ENCODE measurements around the gene ISL1.

DNA sequence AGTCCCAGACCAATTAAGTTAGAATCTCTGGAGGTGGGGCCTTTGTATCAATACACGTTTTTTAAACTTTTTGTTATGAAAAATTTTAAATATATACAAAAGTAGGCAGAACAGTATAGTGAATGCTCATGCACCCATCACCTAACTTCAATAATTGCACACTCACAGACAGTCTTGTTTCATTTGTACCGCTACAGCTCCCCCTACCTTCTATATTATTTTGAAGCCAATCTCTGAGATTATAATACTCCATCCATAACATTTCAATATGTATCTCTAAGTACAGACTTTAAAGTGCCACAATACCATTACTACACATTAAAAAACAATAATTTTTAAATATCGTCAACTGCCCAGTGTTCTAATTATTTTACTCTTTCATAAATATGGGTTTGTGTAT is 32.9 kb downstream of the ISL1 start:
- TF ChIP-seq, protein P1, sequence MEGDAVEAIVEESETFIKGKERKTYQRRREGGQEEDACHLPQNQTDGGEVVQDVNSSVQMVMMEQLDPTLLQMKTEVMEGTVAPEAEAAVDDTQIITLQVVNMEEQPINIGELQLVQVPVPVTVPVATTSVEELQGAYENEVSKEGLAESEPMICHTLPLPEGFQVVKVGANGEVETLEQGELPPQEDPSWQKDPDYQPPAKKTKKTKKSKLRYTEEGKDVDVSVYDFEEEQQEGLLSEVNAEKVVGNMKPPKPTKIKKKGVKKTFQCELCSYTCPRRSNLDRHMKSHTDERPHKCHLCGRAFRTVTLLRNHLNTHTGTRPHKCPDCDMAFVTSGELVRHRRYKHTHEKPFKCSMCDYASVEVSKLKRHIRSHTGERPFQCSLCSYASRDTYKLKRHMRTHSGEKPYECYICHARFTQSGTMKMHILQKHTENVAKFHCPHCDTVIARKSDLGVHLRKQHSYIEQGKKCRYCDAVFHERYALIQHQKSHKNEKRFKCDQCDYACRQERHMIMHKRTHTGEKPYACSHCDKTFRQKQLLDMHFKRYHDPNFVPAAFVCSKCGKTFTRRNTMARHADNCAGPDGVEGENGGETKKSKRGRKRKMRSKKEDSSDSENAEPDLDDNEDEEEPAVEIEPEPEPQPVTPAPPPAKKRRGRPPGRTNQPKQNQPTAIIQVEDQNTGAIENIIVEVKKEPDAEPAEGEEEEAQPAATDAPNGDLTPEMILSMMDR (IDR thresholded peaks at IDR 0.05) = no peak
- no peak for TF ChIP-seq POLR2A (IDR thresholded peaks at IDR 0.05)
